Raji (cell line): Measurements from ENCODE around the gene TTC27.

Experiments
- POLR2A ChIP-seq: IDR thresholded peaks from 2 replicates; pipeline ENCODE4 v1.6.1; 2011; ENCODE audit warnings: low read depth, low read length, control low read depth; ENCODE audit not compliant: insufficient read depth

The TTC27 gene

DNA sequence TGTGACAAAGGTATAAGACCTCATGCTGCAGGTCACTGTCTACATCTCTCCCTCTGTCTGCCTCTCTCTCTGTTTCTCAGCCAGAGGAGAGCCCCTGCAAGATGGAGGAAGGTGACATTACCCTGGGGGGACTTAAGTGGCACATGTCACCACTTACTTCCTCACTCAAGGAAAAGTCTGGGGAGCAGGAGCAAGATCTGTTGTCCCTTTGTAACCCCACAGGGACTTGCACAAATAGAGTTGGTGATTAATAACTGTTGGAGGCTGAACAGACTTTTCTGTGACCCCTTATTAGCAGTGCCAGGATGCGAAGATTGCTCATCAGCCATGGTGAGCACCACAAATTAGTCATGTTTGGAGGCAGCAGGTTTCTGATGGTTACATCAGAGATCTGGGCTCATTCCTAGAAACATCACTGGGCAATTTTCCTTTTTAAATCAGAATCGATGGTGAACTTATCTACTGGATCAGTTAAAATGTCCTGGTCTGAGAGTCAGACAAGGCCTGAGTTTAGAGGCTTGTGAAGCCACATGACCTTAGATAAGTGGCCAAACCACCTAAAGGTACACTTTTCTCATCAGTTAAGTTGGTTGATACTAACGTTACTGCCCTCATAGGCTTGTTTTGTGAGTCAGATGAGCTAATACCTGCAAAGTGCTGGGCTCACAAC lies 237.7 kb downstream of the TTC27 start:
- no peak for TF ChIP-seq POLR2A
